ENCODE data around the gene TUBG1. TPM values are rescaled to one million over a fixed set of nuclear protein-coding genes. Genes with fewer than 3 reads are reported as not detected.

The TUBG1 gene
- total RNA-seq, 2 donors from 2014 or later: 28.8 to 55.9 TPM

DNA sequence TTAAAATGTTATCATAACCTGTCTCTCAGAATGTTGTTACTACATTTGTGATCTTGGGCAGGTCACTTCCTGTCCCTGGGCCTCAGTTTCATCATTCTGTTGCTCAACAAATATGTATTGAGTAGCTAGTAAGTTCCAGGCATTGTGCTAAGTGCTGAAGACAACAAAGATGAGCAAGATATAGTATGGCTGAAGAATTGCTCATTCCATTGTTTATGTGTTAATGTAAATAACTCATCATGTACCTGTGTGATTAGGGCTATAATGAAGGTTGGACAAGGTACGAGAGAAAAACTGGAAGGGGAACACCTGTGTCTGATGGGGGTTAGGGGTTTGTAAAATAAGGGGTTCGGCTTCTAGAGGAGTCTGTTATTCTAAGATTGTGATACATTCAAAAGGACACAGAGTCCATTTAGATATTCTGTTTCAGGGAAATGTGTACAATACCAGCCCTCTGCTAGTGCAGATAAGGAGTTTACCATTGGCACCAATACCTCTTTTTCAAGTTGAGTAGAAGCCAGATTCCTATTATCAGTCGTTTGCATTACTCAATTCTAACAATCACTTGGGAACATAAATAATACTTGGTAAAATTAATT is 20.0 kb downstream of the TUBG1 start:
- Histone ChIP-seq H3K9me3 (no peaks in the 10 kb centered on the region), H3K27ac (no peak overlapping the region), H3K4me1 (no peaks in the 10 kb centered on the region), H3K27me3 (no peaks in the 10 kb centered on the region), H3K4me3 (no peak overlapping the region), H3K36me3 (no peaks in the 10 kb centered on the region)
- no peak for TF ChIP-seq CTCF (IDR thresholded peaks at IDR 0.05)
- DNase-seq (ENCODE audit: low spot score): no peak

DNA sequence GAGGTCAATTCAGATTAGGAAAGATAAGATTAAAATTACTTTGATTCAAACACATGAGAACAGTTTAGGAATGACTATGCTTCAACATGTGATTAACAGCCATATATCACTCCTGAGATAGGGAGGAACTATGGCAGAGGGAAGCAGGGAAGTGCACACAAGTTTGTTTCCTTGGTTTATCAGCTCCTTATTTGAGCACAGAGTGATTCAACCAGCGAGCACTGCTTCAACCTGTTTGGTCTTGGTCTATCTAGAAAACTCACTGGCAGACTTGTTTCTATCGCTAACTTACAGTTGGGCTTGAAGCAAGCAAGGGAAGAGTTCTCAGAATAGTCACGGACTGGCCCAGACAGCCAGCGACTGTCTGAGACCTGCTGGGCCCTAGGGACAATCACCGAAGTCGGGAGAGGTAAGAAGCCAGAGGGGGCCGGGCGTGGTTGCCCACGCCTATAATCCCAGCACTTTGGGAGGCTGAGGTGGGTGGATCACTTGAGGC is 23.5 kb downstream of the TUBG1 start:
- no peak for DNase-seq (ENCODE audit: low spot score)
- Histone ChIP-seq H3K9me3 (no peaks in the 10 kb centered on the region), H3K36me3 (no peaks in the 10 kb centered on the region), H3K27ac (no peak overlapping the region), H3K4me3 (no peak overlapping the region), H3K4me1 (no peaks in the 10 kb centered on the region), H3K27me3 (no peaks in the 10 kb centered on the region)
- no peak for TF ChIP-seq CTCF (IDR thresholded peaks at IDR 0.05)

DNA sequence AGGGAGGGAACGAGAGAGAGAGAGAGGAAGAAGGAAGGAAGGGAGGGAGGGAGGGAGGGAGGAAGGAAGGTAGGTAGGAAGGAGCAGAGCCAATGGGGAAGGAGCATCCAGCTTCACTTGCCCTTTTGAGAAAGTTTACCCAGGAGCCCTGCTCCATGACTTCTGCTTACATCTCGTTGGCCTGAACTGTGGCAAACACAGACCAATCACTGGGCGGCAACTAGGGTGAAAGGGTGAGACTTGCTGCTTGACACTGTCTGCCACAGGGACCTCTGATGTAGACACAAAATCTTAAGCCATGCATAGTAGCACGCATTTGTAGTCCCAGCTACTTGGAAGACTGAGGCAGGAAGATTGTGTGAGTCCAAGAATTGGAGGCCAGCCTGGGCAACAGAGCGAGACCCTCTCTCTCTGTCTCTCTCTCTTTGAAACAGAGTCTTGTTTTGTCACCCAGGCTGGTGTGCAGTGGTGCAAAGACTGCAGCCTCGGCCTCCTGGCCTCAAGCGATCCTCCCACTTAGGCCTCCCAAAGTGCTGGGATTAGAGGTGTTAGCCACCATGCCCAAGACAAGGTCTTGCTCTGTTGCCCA is 30.1 kb downstream of the TUBG1 start:
- Histone ChIP-seq H3K36me3 (no peaks in the 10 kb centered on the region), H3K27ac (no peak overlapping the region), H3K27me3 (no peaks in the 10 kb centered on the region), H3K9me3 (no peaks in the 10 kb centered on the region), H3K4me1 (no peaks in the 10 kb centered on the region), H3K4me3 (no peak overlapping the region)
- DNase-seq (ENCODE audit: low spot score): no peak
- TF ChIP-seq CTCF (IDR thresholded peaks at IDR 0.05): no peak

DNA sequence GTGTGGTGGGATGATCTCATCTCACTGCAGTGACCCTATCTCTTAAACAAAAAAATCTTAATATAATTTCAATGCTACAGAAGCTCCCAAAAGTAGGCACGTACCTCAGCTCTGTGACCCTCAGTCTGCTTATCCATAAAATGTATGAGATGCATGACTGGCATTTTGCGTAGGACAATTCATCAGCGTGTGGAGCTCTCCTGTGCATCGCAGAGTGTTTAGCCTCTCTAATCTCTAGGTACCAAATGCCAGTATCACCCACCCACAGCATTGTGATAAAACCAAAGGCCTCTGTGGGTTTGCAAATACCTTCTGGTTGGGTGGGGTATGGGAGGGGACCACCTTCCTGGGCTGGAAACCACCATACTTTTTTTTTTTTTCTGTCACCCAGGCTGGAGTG is 30.6 kb downstream of the TUBG1 start:
- Histone ChIP-seq H3K27ac (no peak overlapping the region), H3K9me3 (no peaks in the 10 kb centered on the region), H3K36me3 (no peaks in the 10 kb centered on the region), H3K4me1 (no peaks in the 10 kb centered on the region), H3K27me3 (no peaks in the 10 kb centered on the region), H3K4me3 (no peak overlapping the region)
- TF ChIP-seq CTCF (IDR thresholded peaks at IDR 0.05): no peak
- no peak for DNase-seq (ENCODE audit: low spot score)

DNA sequence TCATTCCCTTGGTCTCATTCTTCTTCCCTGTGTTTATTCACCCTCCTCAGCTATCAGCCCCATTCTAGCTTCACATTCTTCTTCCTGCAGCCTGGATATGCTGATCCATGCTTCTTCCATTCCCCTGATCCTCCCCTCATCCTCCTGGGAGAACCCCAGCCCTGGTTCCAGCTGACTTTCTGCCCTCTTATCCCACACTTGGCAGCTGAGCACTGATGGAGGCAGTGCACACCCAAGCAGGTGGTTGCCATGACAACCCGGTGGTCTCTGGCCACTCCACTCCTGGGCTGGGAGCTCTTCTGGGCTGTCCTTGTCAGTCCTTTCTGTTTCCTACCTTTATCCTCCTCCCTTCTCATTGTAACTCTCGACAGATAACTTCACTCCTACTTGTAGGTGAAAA is 32.9 kb downstream of the TUBG1 start:
- Histone ChIP-seq H3K27me3 (no peaks in the 10 kb centered on the region), H3K4me1 (no peaks in the 10 kb centered on the region), H3K36me3 (no peaks in the 10 kb centered on the region)

More for the DNA sequence above, 32.9 kb downstream of the TUBG1 start:
- H3K4me3 ChIP-seq: no peak overlapping the region
- DNase-seq (ENCODE audit: low spot score): no peak
- no peaks in the 10 kb centered on the region for H3K9me3 ChIP-seq
- TF ChIP-seq CTCF (IDR thresholded peaks at IDR 0.05): no peak
- no peak overlapping the region for H3K27ac ChIP-seq

Data from right atrium auricular region (tissue), 2 donors.